ENCODE data around the gene IPMK.
"Not testable (repeated sequence)": the region's sequence is repeated elsewhere in the genome, so short reads cannot be mapped to it uniquely, and the experiment has no call there.

IPMK gene

GRCh38 chr10:58266826-58267712 lies 625 bp downstream of the IPMK start:
- DNase-seq (ENCODE audit: low read depth in 2 of 2), result peak in 1 of 2 donors; percentile 11

- peak in 1 of 2 donors; percentile 14 for DNase-seq (ENCODE audit: low read depth in 2 of 2)
Measured at GRCh38 chr10:58266003-58266825, 1.5 kb downstream of the IPMK start.

- DNase-seq (ENCODE audit: low read depth in 2 of 2), result no peak
Measured at GRCh38 chr10:58265249-58265648, 2.4 kb downstream of the IPMK start.

- DNase-seq (ENCODE audit: low read depth in 2 of 2), result no peak
Measured at GRCh38 chr10:58264780-58265179, 2.9 kb downstream of the IPMK start.

GRCh38 chr10:58262766-58263165 lies 4.9 kb downstream of the IPMK start:
- no peak for DNase-seq (ENCODE audit: low read depth in 2 of 2)

- DNase-seq (ENCODE audit: low read depth in 2 of 2), result no peak
Measured at GRCh38 chr10:58260334-58260733, 7.4 kb downstream of the IPMK start.

GRCh38 chr10:58258977-58259692 lies 8.6 kb downstream of the IPMK start:
- no peak for DNase-seq (ENCODE audit: low read depth in 2 of 2)

GRCh38 chr10:58256013-58256780 lies 11.5 kb downstream of the IPMK start:
- DNase-seq (ENCODE audit: low read depth in 2 of 2), result not testable (repeated sequence)

GRCh38 chr10:58254644-58255043 lies 13.1 kb downstream of the IPMK start:
- no peak for DNase-seq (ENCODE audit: low read depth in 2 of 2)

- no peak for DNase-seq (ENCODE audit: low read depth in 2 of 2)
Measured at GRCh38 chr10:58253184-58253583, 14.5 kb downstream of the IPMK start.

- not testable (repeated sequence) for DNase-seq (ENCODE audit: low read depth in 2 of 2)
Measured at GRCh38 chr10:58244666-58245065, 23.0 kb downstream of the IPMK start.

GRCh38 chr10:58244242-58244641 lies 23.5 kb downstream of the IPMK start:
- not testable (repeated sequence) for DNase-seq (ENCODE audit: low read depth in 2 of 2)

- DNase-seq (ENCODE audit: low read depth in 2 of 2), result not testable (repeated sequence)
Measured at GRCh38 chr10:58243801-58244200, 23.9 kb downstream of the IPMK start.

- DNase-seq (ENCODE audit: low read depth in 2 of 2), result no peak
Measured at GRCh38 chr10:58243269-58243668, 24.4 kb downstream of the IPMK start.

GRCh38 chr10:58241346-58241745 lies 26.3 kb downstream of the IPMK start:
- DNase-seq (ENCODE audit: low read depth in 2 of 2), result no peak

GRCh38 chr10:58240531-58240930 lies 27.2 kb downstream of the IPMK start:
- no peak for DNase-seq (ENCODE audit: low read depth in 2 of 2)

- DNase-seq (ENCODE audit: low read depth in 2 of 2), result no peak
Measured at GRCh38 chr10:58239561-58240169, 28.0 kb downstream of the IPMK start.

- DNase-seq (ENCODE audit: low read depth in 2 of 2), result no peak
Measured at GRCh38 chr10:58237014-58237834, 30.5 kb downstream of the IPMK start.

GRCh38 chr10:58229856-58230255 lies 37.8 kb downstream of the IPMK start:
- not testable (repeated sequence) for DNase-seq (ENCODE audit: low read depth in 2 of 2)

- DNase-seq (ENCODE audit: low read depth in 2 of 2), result no peak
Measured at GRCh38 chr10:58225654-58226053, 42.0 kb downstream of the IPMK start.

Data from stimulated activated CD4-positive, alpha-beta T cell treated with anti-CD3 and anti-CD28 coated beads, Interleukin-15, amount 100 ng/mL, for 48 hours (primary cell).